ENCODE data around the gene TFR2.

TFR2 gene

DNA sequence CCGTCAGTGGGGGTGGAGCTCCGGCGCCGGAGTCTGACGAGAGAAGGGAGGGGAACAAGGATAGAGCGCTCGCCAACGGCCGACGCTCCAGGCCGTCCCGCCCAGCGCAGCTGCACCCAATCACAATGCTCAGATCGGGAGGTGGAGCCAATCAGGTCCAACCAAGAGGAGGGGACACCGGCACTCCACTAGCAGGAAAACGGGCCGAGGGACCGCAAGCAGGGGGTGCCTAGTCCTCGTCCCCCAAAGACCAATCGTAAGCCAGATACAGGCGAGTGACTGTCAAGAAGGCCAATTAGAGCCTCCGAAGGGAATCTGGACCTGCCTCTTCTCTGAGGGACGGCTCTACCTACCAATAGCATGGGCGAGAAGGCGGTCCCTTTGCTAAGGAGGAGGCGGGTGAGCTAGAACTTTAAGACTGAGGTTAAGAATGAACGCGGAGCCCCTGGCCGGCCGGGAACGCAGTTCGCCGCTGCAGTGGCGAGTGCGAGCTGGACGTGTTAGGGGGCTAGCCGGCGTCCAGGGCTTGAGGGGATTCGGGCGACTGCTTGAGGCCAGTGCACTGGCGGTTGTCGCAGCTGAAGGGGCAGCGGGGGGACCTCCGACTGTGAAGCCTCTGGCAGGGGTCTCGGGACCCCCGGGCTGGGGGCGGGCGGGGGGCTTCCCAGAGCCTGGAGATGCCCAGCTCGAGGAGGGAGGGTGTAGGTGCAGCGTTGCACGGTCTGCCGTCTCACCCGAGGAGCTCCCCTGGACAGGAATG lies 54.9 kb downstream of the TFR2 start, which contains the start of gene FBXO24:
TSS of gene FBXO24 (plus strand) at position 63 of the 760 bp plus-strand sequence. CDS start at position 361, 298 bp downstream.
- H3K4me3 ChIP-seq (ENCODE audit: low read depth, low read length, poor library complexity, severe bottlenecking): peak within 1 kb of the TSS; percentile 75
- H3K4me2 ChIP-seq (ENCODE audit: low read length): peak within 1 kb of the TSS; percentile 84
- peak within 1 kb of the TSS; percentile 86 for H3K9ac ChIP-seq (ENCODE audit: low read length)
- no peaks in the 10 kb centered on the region for H3K79me2 ChIP-seq (ENCODE audit: insufficient read depth, low read length)
- H2AFZ ChIP-seq (ENCODE audit: low read length): no peak within 1 kb of the TSS
- H3K36me3 ChIP-seq (ENCODE audit: insufficient read depth, low read length): peaks cover 18% of the 10 kb centered on the region
- H3K27ac ChIP-seq (ENCODE audit: low read depth, low read length, poor library complexity, severe bottlenecking): peak within 1 kb of the TSS; percentile 92
- no peaks in the 10 kb centered on the region for H4K20me1 ChIP-seq (ENCODE audit: insufficient read depth, low read length)
- no peaks in the 10 kb centered on the region for H3F3A ChIP-seq (ENCODE audit: insufficient read depth, low read length)
- H3K4me1 ChIP-seq (ENCODE audit: insufficient read depth, low read length, severe bottlenecking): peaks cover 32% of the 10 kb centered on the region
- H3K9me2 ChIP-seq (ENCODE audit: low read depth, low read length): no peaks in the 10 kb centered on the region
- no peaks in the 10 kb centered on the region for H3K9me3 ChIP-seq (ENCODE audit: low read length)
- no peaks in the 10 kb centered on the region; the same call in 1 of the 2 replicates for H3K27me3 ChIP-seq (ENCODE audit: insufficient read depth, low read length)
- TF ChIP-seq, protein P1, sequence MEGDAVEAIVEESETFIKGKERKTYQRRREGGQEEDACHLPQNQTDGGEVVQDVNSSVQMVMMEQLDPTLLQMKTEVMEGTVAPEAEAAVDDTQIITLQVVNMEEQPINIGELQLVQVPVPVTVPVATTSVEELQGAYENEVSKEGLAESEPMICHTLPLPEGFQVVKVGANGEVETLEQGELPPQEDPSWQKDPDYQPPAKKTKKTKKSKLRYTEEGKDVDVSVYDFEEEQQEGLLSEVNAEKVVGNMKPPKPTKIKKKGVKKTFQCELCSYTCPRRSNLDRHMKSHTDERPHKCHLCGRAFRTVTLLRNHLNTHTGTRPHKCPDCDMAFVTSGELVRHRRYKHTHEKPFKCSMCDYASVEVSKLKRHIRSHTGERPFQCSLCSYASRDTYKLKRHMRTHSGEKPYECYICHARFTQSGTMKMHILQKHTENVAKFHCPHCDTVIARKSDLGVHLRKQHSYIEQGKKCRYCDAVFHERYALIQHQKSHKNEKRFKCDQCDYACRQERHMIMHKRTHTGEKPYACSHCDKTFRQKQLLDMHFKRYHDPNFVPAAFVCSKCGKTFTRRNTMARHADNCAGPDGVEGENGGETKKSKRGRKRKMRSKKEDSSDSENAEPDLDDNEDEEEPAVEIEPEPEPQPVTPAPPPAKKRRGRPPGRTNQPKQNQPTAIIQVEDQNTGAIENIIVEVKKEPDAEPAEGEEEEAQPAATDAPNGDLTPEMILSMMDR (IDR thresholded peaks at IDR 0.05; ENCODE audit: low read length): no peak
- no peak for TF ChIP-seq EZH2 (IDR thresholded peaks at IDR 0.05; ENCODE audit: borderline replicate concordance, low read length)

DNA sequence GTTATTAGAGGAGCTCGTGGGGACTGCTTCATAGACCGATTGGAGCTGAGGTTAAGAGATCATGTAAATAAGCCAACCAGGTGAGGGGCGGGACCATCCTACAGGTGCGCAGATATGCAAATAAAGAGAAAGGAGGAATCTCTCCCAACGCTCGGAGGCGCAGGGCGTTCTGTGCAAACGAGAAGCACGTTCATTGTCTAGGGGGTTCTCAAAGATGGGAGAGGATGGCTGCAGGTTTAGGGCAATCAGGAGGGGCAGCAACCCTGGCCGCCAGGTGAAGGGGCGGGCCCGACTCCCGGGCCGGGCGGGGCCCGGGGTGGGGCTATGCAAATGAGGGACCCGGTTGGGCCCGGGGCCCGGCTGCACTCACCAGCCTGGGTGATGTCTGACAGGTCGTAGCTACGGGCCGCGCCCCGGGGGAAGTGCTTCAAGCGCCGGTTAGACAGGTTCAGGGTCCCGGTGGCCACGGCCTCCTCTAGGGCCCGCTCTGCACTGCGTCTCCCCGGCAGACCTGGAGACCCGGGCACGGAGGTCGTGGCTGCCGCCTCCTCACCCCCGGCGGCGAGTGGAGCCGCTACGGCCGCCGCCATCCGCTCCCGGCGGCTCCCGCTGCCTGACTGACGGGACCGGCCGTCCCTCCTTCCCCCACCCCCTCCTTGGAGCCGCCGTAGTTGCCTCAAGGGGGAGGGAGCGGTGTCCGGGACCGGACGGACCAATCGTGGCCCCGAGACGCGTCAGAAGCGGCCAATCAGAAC lies 55.7 kb downstream of the TFR2 start, which contains the start of gene LRCH4:
TSS of gene LRCH4 (minus strand) at position 619 of the 755 bp plus-strand sequence. CDS start at position 590, 29 bp downstream.
- H3K9me3 ChIP-seq (ENCODE audit: low read length): no peaks in the 10 kb centered on the region
- peak within 1 kb of the TSS; percentile 75 for H3K4me3 ChIP-seq (ENCODE audit: low read depth, low read length, poor library complexity, severe bottlenecking)
- peak within 1 kb of the TSS; percentile 86 for H3K9ac ChIP-seq (ENCODE audit: low read length)
- H3K4me2 ChIP-seq (ENCODE audit: low read length): peak within 1 kb of the TSS; percentile 84
- H3K4me1 ChIP-seq (ENCODE audit: insufficient read depth, low read length, severe bottlenecking): peaks cover 32% of the 10 kb centered on the region
- H3K27ac ChIP-seq (ENCODE audit: low read depth, low read length, poor library complexity, severe bottlenecking): peak within 1 kb of the TSS; percentile 92
- no peaks in the 10 kb centered on the region for H3K27me3 ChIP-seq (ENCODE audit: insufficient read depth, low read length)
- H4K20me1 ChIP-seq (ENCODE audit: insufficient read depth, low read length): no peaks in the 10 kb centered on the region
- TF ChIP-seq, protein P1 (IDR thresholded peaks at IDR 0.05; ENCODE audit: low read length): no peak
- TF ChIP-seq EZH2 (IDR thresholded peaks at IDR 0.05; ENCODE audit: borderline replicate concordance, low read length): no peak
- no peaks in the 10 kb centered on the region for H3K79me2 ChIP-seq (ENCODE audit: insufficient read depth, low read length)
- H2AFZ ChIP-seq (ENCODE audit: low read length): no peak within 1 kb of the TSS
- no peaks in the 10 kb centered on the region for H3F3A ChIP-seq (ENCODE audit: insufficient read depth, low read length)
- no peaks in the 10 kb centered on the region for H3K9me2 ChIP-seq (ENCODE audit: low read depth, low read length)
- H3K36me3 ChIP-seq (ENCODE audit: insufficient read depth, low read length): peaks cover 25% of the 10 kb centered on the region

DNA sequence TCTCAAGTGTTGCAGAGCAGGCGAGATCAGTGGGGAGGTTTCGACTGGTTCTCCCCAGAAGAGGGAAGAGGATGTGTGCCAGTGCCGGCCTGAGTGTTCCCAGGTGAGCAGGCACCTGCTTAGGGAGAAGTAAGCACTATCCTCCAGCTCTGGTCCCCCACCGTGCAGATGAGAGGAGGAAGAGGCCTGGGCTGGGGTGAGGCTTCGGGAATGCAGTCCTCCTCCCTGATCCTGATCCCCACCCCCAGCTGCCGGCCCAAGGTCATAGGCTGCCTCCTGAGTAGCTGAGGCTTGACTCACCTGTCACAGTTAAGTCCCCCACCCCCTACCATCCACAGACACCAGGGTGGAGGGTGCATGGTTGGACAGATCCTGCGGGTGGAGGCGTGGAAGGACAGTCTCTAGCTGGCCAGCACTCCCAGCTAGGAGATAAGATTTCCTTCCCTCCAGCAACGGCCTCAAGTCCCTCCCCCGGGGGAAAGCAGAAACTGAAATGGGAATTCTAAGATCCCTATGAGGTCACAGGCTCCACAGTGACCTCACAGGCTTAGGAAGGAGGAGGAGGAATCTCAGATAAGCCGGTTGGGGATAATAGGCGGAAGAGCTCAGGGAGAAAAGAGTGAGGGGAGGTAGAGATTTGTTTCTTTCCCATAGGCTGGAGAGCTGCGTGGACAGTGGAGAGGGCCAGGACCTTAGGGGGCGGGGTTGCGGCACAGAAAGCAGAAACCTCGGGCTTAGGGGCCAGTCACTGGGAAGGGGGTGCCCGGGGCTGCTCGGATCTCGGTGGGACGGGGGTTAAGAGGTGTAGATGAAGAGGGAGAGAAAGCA lies 56.5 kb downstream of the TFR2 start:
- Histone ChIP-seq H3K9me2 (ENCODE audit: low read depth, low read length) (no peaks in the 10 kb centered on the region), H3K9ac (ENCODE audit: low read length) (peak overlapping the region; percentile 86), H3K36me3 (ENCODE audit: insufficient read depth, low read length) (peaks cover 33% of the 10 kb centered on the region), H4K20me1 (ENCODE audit: insufficient read depth, low read length) (no peaks in the 10 kb centered on the region), H3K4me3 (ENCODE audit: low read depth, low read length, poor library complexity, severe bottlenecking) (peak overlapping the region; percentile 75), H3K27me3 (ENCODE audit: insufficient read depth, low read length) (no peaks in the 10 kb centered on the region), H3K4me1 (ENCODE audit: insufficient read depth, low read length, severe bottlenecking) (peaks cover 32% of the 10 kb centered on the region), H3K79me2 (ENCODE audit: insufficient read depth, low read length) (no peaks in the 10 kb centered on the region), H2AFZ (ENCODE audit: low read length) (no peak overlapping the region), H3K9me3 (ENCODE audit: low read length) (no peaks in the 10 kb centered on the region), H3K4me2 (ENCODE audit: low read length) (peak overlapping the region; percentile 84), H3F3A (ENCODE audit: insufficient read depth, low read length) (no peaks in the 10 kb centered on the region), H3K27ac (ENCODE audit: low read depth, low read length, poor library complexity, severe bottlenecking) (peak overlapping the region; percentile 92)
- no peak for TF ChIP-seq EZH2 (IDR thresholded peaks at IDR 0.05; ENCODE audit: borderline replicate concordance, low read length)
- TF ChIP-seq, protein P1 (IDR thresholded peaks at IDR 0.05; ENCODE audit: low read length): no peak

Measured in OCI-LY1 (cell line).